Spleen (tissue), 11 donors: ENCODE data around the gene MS4A6A. TPM values are rescaled to one million over a fixed set of nuclear protein-coding genes. Genes with fewer than 3 reads are reported as not detected.

Experiments
- DNase-seq: peaks from one replicate; pipeline ENCODE4 v3.0.0-alpha.2; 2020
- H3K27ac ChIP-seq, 8 donors: fragments of 200-600 bp; sonication (generic) in 7 of 8; 1 replicate in 4 of 8; 2 replicates in 4 of 8; pipeline versions ENCODE4 v1.5.0 to v1.8.0; 2016 to 2021; ENCODE audit warnings: inconsistent platforms in 4 of 8, mild to moderate bottlenecking in 4 of 8, moderate library complexity in 1 of 8
- H3K27me3 ChIP-seq, 7 donors: fragments of 200-600 bp; sonication (generic) in 6 of 7; replicated peaks in 1 of 7; 1 replicate in 4 of 7; 2 replicates in 3 of 7; pipeline versions ENCODE4 v1.5.0 to v1.8.0; 2016 to 2021; ENCODE audit warnings: inconsistent platforms in 3 of 7, mild to moderate bottlenecking in 1 of 7
- H3K36me3 ChIP-seq, 6 donors: fragments of 200-600 bp; sonication (generic) in 5 of 6; 1 replicate in 4 of 6; 2 replicates in 2 of 6; pipeline versions ENCODE4 v1.5.0 to v1.8.0; 2016 to 2021; ENCODE audit warnings: inconsistent platforms in 2 of 6
- H3K4me1 ChIP-seq, 6 donors: fragments of 200-600 bp; sonication (generic) in 5 of 6; 1 replicate in 3 of 6; 2 replicates in 3 of 6; pipeline versions ENCODE4 v1.5.0 to v1.8.0; 2016 to 2021; ENCODE audit warnings: inconsistent platforms in 3 of 6
- H3K4me3 ChIP-seq, 8 donors: fragments of 200-600 bp; sonication (generic) in 7 of 8; 1 replicate in 4 of 8; 2 replicates in 4 of 8; pipeline versions ENCODE4 v1.5.0 to v1.8.0; 2016 to 2021; ENCODE audit warnings: inconsistent platforms in 4 of 8, mild to moderate bottlenecking in 4 of 8, moderate library complexity in 2 of 8
- H3K9me3 ChIP-seq, 8 donors: fragments of 200-600 bp; sonication (generic) in 7 of 8; 1 replicate in 4 of 8; 2 replicates in 4 of 8; pipeline versions ENCODE4 v1.5.0 to v1.8.0; 2016 to 2021; ENCODE audit warnings: inconsistent platforms in 4 of 8
- POLR2A ChIP-seq, 3 donors: fragments of 450-650 bp; IDR thresholded peaks; one replicate each; pipeline ENCODE4 v1.5.1; 2017; ENCODE audit warnings: antibody characterized with exemption in 3 of 3, mild to moderate bottlenecking in 1 of 3
- POLR2AphosphoS5 ChIP-seq, 3 donors: sonication (generic); formaldehyde crosslinking; IDR thresholded peaks; one replicate each; pipeline ENCODE4 v1.5.1; 2017; ENCODE audit warnings: antibody characterized with exemption in 3 of 3
- WGBS, 5 donors: extraction: QIAGEN DNeasy Blood & Tissue Kit in 3 of 5; methylation state at CpG; one replicate each; pipeline versions ENCODE4 v1.1.5 to v1.1.7; 2013 to 2018; 5-methylcytosine and 5-hydroxymethylcytosine counted together
- intact Hi-C: fragments of 100-400 bp; cut with DNase I; formaldehyde crosslinking; loops from one replicate; pipeline ENCODE4 v1.15.0; 2023; ENCODE audit warnings: low total_unique reads
- polyA plus RNA-seq, 3 donors: library from polyadenylated mRNA; stranded (reverse); fragments of 200-250 nt; gene quantifications; one replicate each; pipeline ENCODE4 v1.2.1, GENCODE V29; 2013
- total RNA-seq, 7 donors: library from RNA; depleted of rRNA in 3 of 7; stranded (reverse); fragments of >200 nt in 3 of 7; fragmentation: NEBNext Ultra II Directional in 4 of 7; extraction: Animal tissue kit (Norgen Biotek cat#: 25700) in 4 of 7; gene quantifications; one replicate each; pipeline versions ENCODE4 v1.1.0 to v1.2.1, GENCODE V29; 2016 to 2021
- TF ChIP-seq, protein P1 (sequence below), 11 experiments: fragments of 200-600 bp in 7 of 11; fragments of 450-650 bp in 4 of 11; sonication (generic) in 4 of 11; IDR thresholded peaks in 8 of 11; conservative IDR thresholded peaks in 3 of 11; 1 replicate in 7 of 11; 2 replicates in 4 of 11; pipeline versions ENCODE4 v1.4.0 to v1.8.0; 2016 to 2021; ENCODE audit warnings: antibody characterized with exemption in 11 of 11, inconsistent platforms in 4 of 11, mild to moderate bottlenecking in 1 of 11
- donor health status: healthy with polysubstance abuse.
- donor health status: DM: no; HTN: no; CAD: no; lungs with moderate emphysema.
- donor health status: DM: no; HTN: no; CAD: no.
- donor health status: Bipolar disorder and iron deficiency.
- donor health status: healthy.
- donor health status: DM: no; HTN: no; CAD: no.
- donor health status: DM: yes; HTN: yes; CAD: no.

Gene MS4A6A
- total and polyA plus RNA-seq, 10 donors, result 109 to 560 (median 231) TPM

- Histone ChIP-seq H3K9me3 (peaks cover 0 to 21% (median 16%) of the 10 kb centered on the region in 8 donors), H3K4me3 (no peak overlapping the region), H3K4me1 (peaks cover 0 to 5% (median under 1%) of the 10 kb centered on the region in 6 donors), H3K27ac (no peak overlapping the region), H3K27me3 (no peaks in the 10 kb centered on the region), H3K36me3 (peaks cover 0 to 8% (median 0%) of the 10 kb centered on the region in 6 donors)
- intact Hi-C loops, result no loop called here
- 61 to 86% (median 71%) methylated on average over 1 of the region's 1 CpG for WGBS, 5 donors
- DNase-seq, result no peak
- no peak for TF ChIP-seq POLR2A (IDR thresholded peaks at IDR 0.05)
- TF ChIP-seq, protein P1, sequence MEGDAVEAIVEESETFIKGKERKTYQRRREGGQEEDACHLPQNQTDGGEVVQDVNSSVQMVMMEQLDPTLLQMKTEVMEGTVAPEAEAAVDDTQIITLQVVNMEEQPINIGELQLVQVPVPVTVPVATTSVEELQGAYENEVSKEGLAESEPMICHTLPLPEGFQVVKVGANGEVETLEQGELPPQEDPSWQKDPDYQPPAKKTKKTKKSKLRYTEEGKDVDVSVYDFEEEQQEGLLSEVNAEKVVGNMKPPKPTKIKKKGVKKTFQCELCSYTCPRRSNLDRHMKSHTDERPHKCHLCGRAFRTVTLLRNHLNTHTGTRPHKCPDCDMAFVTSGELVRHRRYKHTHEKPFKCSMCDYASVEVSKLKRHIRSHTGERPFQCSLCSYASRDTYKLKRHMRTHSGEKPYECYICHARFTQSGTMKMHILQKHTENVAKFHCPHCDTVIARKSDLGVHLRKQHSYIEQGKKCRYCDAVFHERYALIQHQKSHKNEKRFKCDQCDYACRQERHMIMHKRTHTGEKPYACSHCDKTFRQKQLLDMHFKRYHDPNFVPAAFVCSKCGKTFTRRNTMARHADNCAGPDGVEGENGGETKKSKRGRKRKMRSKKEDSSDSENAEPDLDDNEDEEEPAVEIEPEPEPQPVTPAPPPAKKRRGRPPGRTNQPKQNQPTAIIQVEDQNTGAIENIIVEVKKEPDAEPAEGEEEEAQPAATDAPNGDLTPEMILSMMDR (IDR thresholded peaks at IDR 0.05 in 8 of 11, conservative IDR thresholded peaks at IDR 0.05 in 3 of 11), result no peak
- TF ChIP-seq POLR2AphosphoS5 (IDR thresholded peaks at IDR 0.05), result no peak
Observed at GRCh38 chr11:60164550-60165075, 18.3 kb downstream of the MS4A6A start.

GRCh38 chr11:60161766-60162165 is 21.1 kb downstream of the MS4A6A start:
- Histone ChIP-seq H3K4me1 (no peaks in the 10 kb centered on the region), H3K36me3 (no peaks in the 10 kb centered on the region), H3K9me3 (peaks cover 0 to 3% (median 0%) of the 10 kb centered on the region in 8 donors), H3K4me3 (no peak overlapping the region), H3K27me3 (no peaks in the 10 kb centered on the region), H3K27ac (no peak overlapping the region)
- WGBS, 5 donors, result 63 to 87% (median 78%) methylated on average over 4 of the region's 4 CpGs
- intact Hi-C loops, result no loop called here
- TF ChIP-seq POLR2AphosphoS5 (IDR thresholded peaks at IDR 0.05) (no peak), POLR2A (IDR thresholded peaks at IDR 0.05) (no peak)
- TF ChIP-seq, protein P1 (IDR thresholded peaks at IDR 0.05 in 8 of 11, conservative IDR thresholded peaks at IDR 0.05 in 3 of 11), result no peak
- no peak for DNase-seq

- 33 to 66% (median 44%) methylated on average over 2 of the region's 2 CpGs for WGBS, 5 donors
- TF ChIP-seq POLR2A (IDR thresholded peaks at IDR 0.05) (no peak), POLR2AphosphoS5 (IDR thresholded peaks at IDR 0.05) (no peak)
- TF ChIP-seq, protein P1 (IDR thresholded peaks at IDR 0.05 in 8 of 11, conservative IDR thresholded peaks at IDR 0.05 in 3 of 11), result no peak
- intact Hi-C loops, result no loop called here
- no peak overlapping the region for H3K27ac ChIP-seq
- H3K36me3 ChIP-seq, result no peaks in the 10 kb centered on the region
- DNase-seq, result no peak
- H3K4me3 ChIP-seq, result no peak overlapping the region
- peaks cover 0 to 3% (median 0%) of the 10 kb centered on the region in 8 donors for H3K9me3 ChIP-seq
- no peaks in the 10 kb centered on the region for H3K27me3 ChIP-seq
- H3K4me1 ChIP-seq, result peaks cover 0 to 2% (median 0%) of the 10 kb centered on the region in 6 donors
Observed at GRCh38 chr11:60161107-60161506, 21.8 kb downstream of the MS4A6A start.

GRCh38 chr11:60159868-60160267 is 23.0 kb downstream of the MS4A6A start:
- WGBS, 5 donors, result 64 to 80% (median 69%) methylated on average over 1 of the region's 1 CpG
- H3K27ac ChIP-seq, result no peak overlapping the region
- TF ChIP-seq POLR2A (IDR thresholded peaks at IDR 0.05), result no peak
- TF ChIP-seq, protein P1 (IDR thresholded peaks at IDR 0.05 in 8 of 11, conservative IDR thresholded peaks at IDR 0.05 in 3 of 11), result no peak
- no peak for TF ChIP-seq POLR2AphosphoS5 (IDR thresholded peaks at IDR 0.05)
- H3K9me3 ChIP-seq, result peaks cover 0 to 3% (median 0%) of the 10 kb centered on the region in 8 donors
- H3K4me3 ChIP-seq, result no peak overlapping the region
- intact Hi-C loops, result no loop called here
- peaks cover 0 to 9% (median 0%) of the 10 kb centered on the region in 6 donors for H3K4me1 ChIP-seq
- H3K27me3 ChIP-seq, result no peaks in the 10 kb centered on the region
- no peak for DNase-seq
- no peaks in the 10 kb centered on the region for H3K36me3 ChIP-seq
